NCI-H2227 (cell line): ENCODE results near the gene ZNF124.
A peak's percentile ranks its signal among the peaks of the same experiment; 100 is the strongest.
"Not testable (repeated sequence)": the region's sequence is repeated elsewhere in the genome, so short reads cannot be mapped to it uniquely, and the experiment has no call there.

ENCODE experiments used
- DNase-seq: peaks from one replicate; lab custom pipeline; 2025; ENCODE audit not compliant: unreplicated experiment; lab: John Stamatoyannopoulos, UW

Gene ZNF124

GRCh38 chr1:247171875-247172563 is at the start of gene ZNF124:
ZNF124 (minus strand) TSS chr1:247172020; CDS start chr1:247171877, 143 bp downstream.
- DNase-seq = not testable (repeated sequence)

GRCh38 chr1:247220280-247220679 is 48.5 kb upstream of the ZNF124 start:
- not testable (repeated sequence) for DNase-seq

- DNase-seq = no peak
These were observed 46.4 kb upstream of the ZNF124 start for GRCh38 chr1:247218121-247218651.

- DNase-seq = no peak
These were observed 44.4 kb upstream of the ZNF124 start for GRCh38 chr1:247216261-247216660.

- DNase-seq = no peak
These were observed 41.1 kb upstream of the ZNF124 start for GRCh38 chr1:247212627-247213617.

- no peak for DNase-seq
These were observed 40.2 kb upstream of the ZNF124 start for GRCh38 chr1:247212012-247212411.

GRCh38 chr1:247211339-247211738 is 39.5 kb upstream of the ZNF124 start:
- no peak for DNase-seq

- DNase-seq = peak; percentile 97
These were observed 38.7 kb upstream of the ZNF124 start for GRCh38 chr1:247210376-247211117.

- DNase-seq = no peak
These were observed 38.2 kb upstream of the ZNF124 start for GRCh38 chr1:247210062-247210375.

GRCh38 chr1:247209396-247209795 is 37.6 kb upstream of the ZNF124 start:
- DNase-seq = no peak

- DNase-seq = no peak
These were observed 32.4 kb upstream of the ZNF124 start for GRCh38 chr1:247204177-247204647.

GRCh38 chr1:247198781-247199180 is 27.0 kb upstream of the ZNF124 start:
- DNase-seq = no peak

- no peak for DNase-seq
These were observed 22.1 kb upstream of the ZNF124 start for GRCh38 chr1:247193958-247194357.

GRCh38 chr1:247189981-247190798 is 18.4 kb upstream of the ZNF124 start:
- no peak for DNase-seq

GRCh38 chr1:247185667-247186066 is 13.8 kb upstream of the ZNF124 start:
- no peak for DNase-seq

GRCh38 chr1:247184254-247184653 is 12.4 kb upstream of the ZNF124 start:
- no peak for DNase-seq

GRCh38 chr1:247182994-247183393 is 11.2 kb upstream of the ZNF124 start:
- no peak for DNase-seq

GRCh38 chr1:247180581-247180980 is 8.8 kb upstream of the ZNF124 start:
- DNase-seq = no peak

- DNase-seq = no peak
These were observed 5.9 kb upstream of the ZNF124 start for GRCh38 chr1:247177755-247178154.

GRCh38 chr1:247175458-247175857 is 3.6 kb upstream of the ZNF124 start:
- DNase-seq = no peak
